SK-N-SH (cell line): Measurements from ENCODE around the gene NLGN1.

Experiments used
- EP300 ChIP-seq, 2 experiments: IDR thresholded peaks; 2 replicates each; pipeline versions ENCODE4 v1.4.0 to v1.6.1; 2012; ENCODE audit warnings: borderline replicate concordance in 1 of 2, low read depth in 1 of 2, low read length in 1 of 2
- FOXM1 ChIP-seq: IDR thresholded peaks from 2 replicates; pipeline ENCODE4 v1.4.0; 2012; ENCODE audit warnings: low read depth, mild to moderate bottlenecking
- MAX ChIP-seq: IDR thresholded peaks from 2 replicates; pipeline ENCODE4 v1.4.0; 2012; ENCODE audit warnings: low read depth
- NRF1 ChIP-seq: IDR thresholded peaks from 2 replicates; pipeline ENCODE4 v1.6.1; 2012; ENCODE audit warnings: low read depth, mild to moderate bottlenecking, low read length
- RCOR1 ChIP-seq: fragments of 150-350 bp; IDR thresholded peaks from 2 replicates; pipeline ENCODE4 v1.6.1; 2017; ENCODE audit warnings: antibody characterized with exemption, low read length
- RFX5 ChIP-seq: IDR thresholded peaks from 2 replicates; pipeline ENCODE4 v1.6.1; 2012; ENCODE audit warnings: mild to moderate bottlenecking, improper control_type of control experiment, low read length
- SMC3 ChIP-seq: IDR thresholded peaks from 2 replicates; pipeline ENCODE4 v1.6.1; 2012; ENCODE audit warnings: low read depth, low read length, improper control_type of control experiment
- TEAD4 ChIP-seq: IDR thresholded peaks from 2 replicates; pipeline ENCODE4 v1.4.0; 2012; ENCODE audit warnings: mild to moderate bottlenecking, borderline replicate concordance; ENCODE audit not compliant: insufficient read depth
- TF ChIP-seq, protein P1 (sequence below): fragments of 200-600 bp; sonication (generic); IDR thresholded peaks from 2 replicates; pipeline ENCODE4 v1.6.1; 2017; ENCODE audit warnings: antibody characterized with exemption, mild to moderate bottlenecking, moderate library complexity
- TF ChIP-seq, protein P2 (sequence below): IDR thresholded peaks from 2 replicates; pipeline ENCODE4 v1.6.1; 2012; ENCODE audit warnings: mild to moderate bottlenecking, low read depth, low read length, moderate library complexity

GRCh38 chr3:174083706-174084105 is 686.2 kb downstream of the NLGN1 start:
- TF ChIP-seq, protein P1, sequence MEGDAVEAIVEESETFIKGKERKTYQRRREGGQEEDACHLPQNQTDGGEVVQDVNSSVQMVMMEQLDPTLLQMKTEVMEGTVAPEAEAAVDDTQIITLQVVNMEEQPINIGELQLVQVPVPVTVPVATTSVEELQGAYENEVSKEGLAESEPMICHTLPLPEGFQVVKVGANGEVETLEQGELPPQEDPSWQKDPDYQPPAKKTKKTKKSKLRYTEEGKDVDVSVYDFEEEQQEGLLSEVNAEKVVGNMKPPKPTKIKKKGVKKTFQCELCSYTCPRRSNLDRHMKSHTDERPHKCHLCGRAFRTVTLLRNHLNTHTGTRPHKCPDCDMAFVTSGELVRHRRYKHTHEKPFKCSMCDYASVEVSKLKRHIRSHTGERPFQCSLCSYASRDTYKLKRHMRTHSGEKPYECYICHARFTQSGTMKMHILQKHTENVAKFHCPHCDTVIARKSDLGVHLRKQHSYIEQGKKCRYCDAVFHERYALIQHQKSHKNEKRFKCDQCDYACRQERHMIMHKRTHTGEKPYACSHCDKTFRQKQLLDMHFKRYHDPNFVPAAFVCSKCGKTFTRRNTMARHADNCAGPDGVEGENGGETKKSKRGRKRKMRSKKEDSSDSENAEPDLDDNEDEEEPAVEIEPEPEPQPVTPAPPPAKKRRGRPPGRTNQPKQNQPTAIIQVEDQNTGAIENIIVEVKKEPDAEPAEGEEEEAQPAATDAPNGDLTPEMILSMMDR, result no peak
- no peak for TF ChIP-seq TEAD4
- TF ChIP-seq, protein P2, sequence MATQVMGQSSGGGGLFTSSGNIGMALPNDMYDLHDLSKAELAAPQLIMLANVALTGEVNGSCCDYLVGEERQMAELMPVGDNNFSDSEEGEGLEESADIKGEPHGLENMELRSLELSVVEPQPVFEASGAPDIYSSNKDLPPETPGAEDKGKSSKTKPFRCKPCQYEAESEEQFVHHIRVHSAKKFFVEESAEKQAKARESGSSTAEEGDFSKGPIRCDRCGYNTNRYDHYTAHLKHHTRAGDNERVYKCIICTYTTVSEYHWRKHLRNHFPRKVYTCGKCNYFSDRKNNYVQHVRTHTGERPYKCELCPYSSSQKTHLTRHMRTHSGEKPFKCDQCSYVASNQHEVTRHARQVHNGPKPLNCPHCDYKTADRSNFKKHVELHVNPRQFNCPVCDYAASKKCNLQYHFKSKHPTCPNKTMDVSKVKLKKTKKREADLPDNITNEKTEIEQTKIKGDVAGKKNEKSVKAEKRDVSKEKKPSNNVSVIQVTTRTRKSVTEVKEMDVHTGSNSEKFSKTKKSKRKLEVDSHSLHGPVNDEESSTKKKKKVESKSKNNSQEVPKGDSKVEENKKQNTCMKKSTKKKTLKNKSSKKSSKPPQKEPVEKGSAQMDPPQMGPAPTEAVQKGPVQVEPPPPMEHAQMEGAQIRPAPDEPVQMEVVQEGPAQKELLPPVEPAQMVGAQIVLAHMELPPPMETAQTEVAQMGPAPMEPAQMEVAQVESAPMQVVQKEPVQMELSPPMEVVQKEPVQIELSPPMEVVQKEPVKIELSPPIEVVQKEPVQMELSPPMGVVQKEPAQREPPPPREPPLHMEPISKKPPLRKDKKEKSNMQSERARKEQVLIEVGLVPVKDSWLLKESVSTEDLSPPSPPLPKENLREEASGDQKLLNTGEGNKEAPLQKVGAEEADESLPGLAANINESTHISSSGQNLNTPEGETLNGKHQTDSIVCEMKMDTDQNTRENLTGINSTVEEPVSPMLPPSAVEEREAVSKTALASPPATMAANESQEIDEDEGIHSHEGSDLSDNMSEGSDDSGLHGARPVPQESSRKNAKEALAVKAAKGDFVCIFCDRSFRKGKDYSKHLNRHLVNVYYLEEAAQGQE, result no peak
- no peak for TF ChIP-seq RCOR1
- no peak for TF ChIP-seq RFX5
- no peak for TF ChIP-seq EP300 (IDR thresholded peaks at IDR 0.05; ENCODE audit: borderline replicate concordance in 1 of 2, low read depth in 1 of 2, low read length in 1 of 2)
- no peak for TF ChIP-seq MAX
- no peak for TF ChIP-seq FOXM1
- TF ChIP-seq NRF1, result no peak
- no peak for TF ChIP-seq SMC3
